CD4-positive, alpha-beta memory T cell (primary cell): ENCODE data around the gene TAS2R31. TPM values are rescaled to one million over a fixed set of nuclear protein-coding genes. Genes with fewer than 3 reads are reported as not detected.
"Not testable (repeated sequence)": the region's sequence is repeated elsewhere in the genome, so short reads cannot be mapped to it uniquely, and the experiment has no call there.

Experiments
- CTCF ChIA-PET: fragments of 350-600 bp; sonication (Branson Sonifier 250); formaldehyde crosslinking; loops from one replicate; lab custom pipeline; 2021; ENCODE audit warnings: inconsistent platforms; ENCODE audit not compliant: partially characterized antibody; lab: Charles Lee
- POLR2A ChIA-PET: fragments of 350-600 bp; sonication (Branson Sonifier 250); formaldehyde crosslinking; loops from one replicate; lab custom pipeline; 2021; ENCODE audit not compliant: partially characterized antibody; lab: Charles Lee
- DNase-seq, 5 donors: peaks; one replicate each; pipeline versions ENCODE4 v3.0.0 to v3.0.0-alpha.2; 2020 to 2022; ENCODE audit warnings: mixed read lengths in 1 of 5
- H3K27ac ChIP-seq: one replicate; pipeline ENCODE4 v1.7.0; 2013; ENCODE audit warnings: low read depth, low read length
- H3K27me3 ChIP-seq: 2 replicates; pipeline ENCODE4 v1.7.0; 2013; ENCODE audit warnings: mild to moderate bottlenecking, low read length, moderate library complexity; ENCODE audit not compliant: insufficient read depth
- H3K36me3 ChIP-seq: 2 replicates; pipeline ENCODE4 v1.7.0; 2013; ENCODE audit warnings: mild to moderate bottlenecking, low read length, moderate library complexity; ENCODE audit not compliant: insufficient read depth
- H3K4me1 ChIP-seq: 2 replicates; pipeline ENCODE4 v1.7.0; 2013; ENCODE audit warnings: mild to moderate bottlenecking, low read length, moderate library complexity; ENCODE audit not compliant: insufficient read depth
- H3K4me3 ChIP-seq, 2 donors: one replicate each; pipeline ENCODE4 v1.7.0; 2013; ENCODE audit warnings: low read length in 2 of 2, mild to moderate bottlenecking in 1 of 2
- H3K9me3 ChIP-seq, 2 donors: one replicate each; pipeline ENCODE4 v1.7.0; 2013; ENCODE audit warnings: low read length in 2 of 2, control low read depth in 1 of 2; ENCODE audit not compliant: control insufficient read depth in 1 of 2
- H3K27ac Mint-ChIP-seq, 7 donors: one replicate each; pipeline ENCODE4 v1.8.0; 2020 to 2021; ENCODE audit warnings: mixed read lengths in 7 of 7, mild to moderate bottlenecking in 6 of 7, inconsistent platforms in 3 of 7, moderate library complexity in 3 of 7
- H3K27me3 Mint-ChIP-seq, 2 donors: one replicate each; pipeline ENCODE4 v1.8.0; 2020 to 2021; ENCODE audit warnings: mixed read lengths in 2 of 2
- H3K36me3 Mint-ChIP-seq, 2 donors: one replicate each; pipeline ENCODE4 v1.8.0; 2020 to 2021; ENCODE audit warnings: mixed read lengths in 2 of 2, inconsistent platforms in 1 of 2, mild to moderate bottlenecking in 1 of 2
- H3K4me1 Mint-ChIP-seq, 4 donors: one replicate each; pipeline ENCODE4 v1.8.0; 2020 to 2021; ENCODE audit warnings: mixed read lengths in 4 of 4, mild to moderate bottlenecking in 1 of 4
- H3K4me3 Mint-ChIP-seq, 8 donors: one replicate each; pipeline ENCODE4 v1.8.0; 2020 to 2021; ENCODE audit warnings: mixed read lengths in 8 of 8, mild to moderate bottlenecking in 7 of 8, moderate library complexity in 6 of 8, inconsistent platforms in 3 of 8
- H3K9me3 Mint-ChIP-seq, 8 donors: one replicate each; pipeline ENCODE4 v1.8.0; 2020 to 2021; ENCODE audit warnings: mixed read lengths in 8 of 8, mild to moderate bottlenecking in 5 of 8, inconsistent platforms in 3 of 8, moderate library complexity in 1 of 8
- intact Hi-C: fragments of 100-400 bp; cut with micrococcal nuclease; formaldehyde crosslinking; loops from one replicate; pipeline ENCODE4 v1.15.1; 2023
- polyA plus RNA-seq, 2 donors: library from polyadenylated mRNA; unstranded; fragments of 300-500 nt; fragmentation: Illumina TruSeq; gene quantifications; one replicate each; pipeline ENCODE4 v1.2.3, GENCODE V29; 2021
- total RNA-seq, 2 experiments: library from RNA; stranded (reverse); gene quantifications; one replicate each; pipeline ENCODE4 v1.2.3, GENCODE V29; 2021

TAS2R31 gene
- total and polyA plus RNA-seq, 4 experiments from 2014 or later = 3.1 to 3.2 TPM; not detected in 2

- H3K4me3 Mint-ChIP-seq = no peak overlapping the region
- no peaks in the 10 kb centered on the region for H3K27me3 ChIP-seq
- no peak overlapping the region for H3K27ac ChIP-seq
- no peaks in the 10 kb centered on the region for H3K9me3 ChIP-seq
- intact Hi-C loops = loop anchor here (1.0 kb wide), 1 partner anchor 26 kb away; no protein-coding TSS in a partner anchor
- H3K4me1 Mint-ChIP-seq = peaks cover 0 to 16% (median 6%) of the 10 kb centered on the region in 4 donors
- DNase-seq = no peak
- ChIA-PET CTCF (no interaction called here), POLR2A (no interaction called here)
- H3K9me3 Mint-ChIP-seq = peaks cover 0 to 5% (median 0%) of the 10 kb centered on the region in 8 donors
- no peaks in the 10 kb centered on the region for H3K4me1 ChIP-seq
- no peak overlapping the region for H3K4me3 ChIP-seq
- H3K36me3 Mint-ChIP-seq = peaks cover 38 to 62% of the 10 kb centered on the region in 2 donors
- no peaks in the 10 kb centered on the region for H3K27me3 Mint-ChIP-seq
- H3K27ac Mint-ChIP-seq = no peak overlapping the region
- no peaks in the 10 kb centered on the region for H3K36me3 ChIP-seq
Measured at GRCh38 chr12:11039171-11039570, 8.0 kb upstream of the TAS2R31 start.

- H3K36me3 ChIP-seq, intact Hi-C loops, CTCF ChIA-PET, H3K4me1 Mint-ChIP-seq, H3K4me3 ChIP-seq, H3K9me3 ChIP-seq, POLR2A ChIA-PET, H3K27me3 Mint-ChIP-seq, H3K27me3 ChIP-seq, H3K27ac ChIP-seq, H3K4me3 Mint-ChIP-seq, H3K4me1 ChIP-seq, H3K9me3 Mint-ChIP-seq, H3K27ac Mint-ChIP-seq, DNase-seq: not testable (repeated sequence)
- H3K36me3 Mint-ChIP-seq = peaks cover 24 to 48% of the 10 kb centered on the region in 2 donors
Measured at GRCh38 chr12:11033959-11034358, 2.8 kb upstream of the TAS2R31 start.

- no peak for DNase-seq
- Histone ChIP-seq H3K36me3 (no peaks in the 10 kb centered on the region), H3K4me3 (no peak overlapping the region), H3K9me3 (no peaks in the 10 kb centered on the region), H3K4me1 (no peaks in the 10 kb centered on the region), H3K27ac (no peak overlapping the region), H3K27me3 (no peaks in the 10 kb centered on the region)
- H3K27me3 Mint-ChIP-seq = no peaks in the 10 kb centered on the region
- no peak overlapping the region for H3K27ac Mint-ChIP-seq
- ChIA-PET CTCF (no interaction called here), POLR2A (no interaction called here)
- H3K9me3 Mint-ChIP-seq = peaks cover 0 to 6% (median 4%) of the 10 kb centered on the region in 8 donors
- peaks cover 0 to 8% (median 3%) of the 10 kb centered on the region in 4 donors for H3K4me1 Mint-ChIP-seq
- intact Hi-C loops = no loop called here
- no peak overlapping the region for H3K4me3 Mint-ChIP-seq
- H3K36me3 Mint-ChIP-seq = peaks cover 36 to 52% of the 10 kb centered on the region in 2 donors
Measured at GRCh38 chr12:11026118-11026517, 5.1 kb downstream of the TAS2R31 start.

GRCh38 chr12:11023387-11023786 is 7.8 kb downstream of the TAS2R31 start:
- ChIA-PET CTCF (no interaction called here), POLR2A (no interaction called here)
- no peak overlapping the region for H3K27ac Mint-ChIP-seq
- H3K4me3 ChIP-seq = no peak overlapping the region
- no peaks in the 10 kb centered on the region for H3K4me1 ChIP-seq
- H3K27ac ChIP-seq = no peak overlapping the region
- no peak overlapping the region for H3K4me3 Mint-ChIP-seq
- intact Hi-C loops = no loop called here
- peaks cover 0 to 8% (median 3%) of the 10 kb centered on the region in 4 donors for H3K4me1 Mint-ChIP-seq
- no peaks in the 10 kb centered on the region for H3K27me3 ChIP-seq
- no peaks in the 10 kb centered on the region for H3K36me3 ChIP-seq
- H3K9me3 Mint-ChIP-seq = peaks cover 0 to 6% (median 4%) of the 10 kb centered on the region in 8 donors
- no peak for DNase-seq
- H3K9me3 ChIP-seq = no peaks in the 10 kb centered on the region
- peaks cover 30 to 42% of the 10 kb centered on the region in 2 donors for H3K36me3 Mint-ChIP-seq
- H3K27me3 Mint-ChIP-seq = no peaks in the 10 kb centered on the region

- Histone ChIP-seq H3K27ac (no peak within 1 kb of the TSS), H3K27me3 (no peaks in the 10 kb centered on the region), H3K9me3 (no peaks in the 10 kb centered on the region), H3K4me1 (no peaks in the 10 kb centered on the region), H3K36me3 (no peaks in the 10 kb centered on the region), H3K4me3 (no peak within 1 kb of the TSS)
- Mint-ChIP-seq H3K27me3 (no peaks in the 10 kb centered on the region), H3K36me3 (peaks cover 25 to 34% of the 10 kb centered on the region in 2 donors), H3K27ac (no peak within 1 kb of the TSS), H3K4me1 (peaks cover 0 to 8% (median 3%) of the 10 kb centered on the region in 4 donors), H3K4me3 (no peak within 1 kb of the TSS), H3K9me3 (peaks cover 0 to 6% (median 4%) of the 10 kb centered on the region in 8 donors)
- POLR2A ChIA-PET = no interaction called here
- intact Hi-C loops = no loop called here
- DNase-seq = no peak
- CTCF ChIA-PET = interaction anchor here (1.0 kb wide), 1 partner anchor 56 kb away, joined by 3 read pairs; no protein-coding TSS in a partner anchor
Measured at GRCh38 chr12:11022520-11022919, 8.7 kb downstream of the TAS2R31 start, which contains the start of gene TAS2R19. Gene TAS2R19 (minus strand): TSS chr12:11022620. CDS start chr12:11022571, 49 bp downstream.

GRCh38 chr12:11016937-11017336 is 14.3 kb downstream of the TAS2R31 start:
- no peaks in the 10 kb centered on the region for H3K9me3 Mint-ChIP-seq
- no peak overlapping the region for H3K27ac Mint-ChIP-seq
- Histone ChIP-seq H3K9me3 (no peaks in the 10 kb centered on the region), H3K36me3 (no peaks in the 10 kb centered on the region), H3K4me1 (no peaks in the 10 kb centered on the region), H3K27ac (no peak overlapping the region), H3K27me3 (no peaks in the 10 kb centered on the region), H3K4me3 (no peak overlapping the region)
- no peak for DNase-seq
- intact Hi-C loops = no loop called here
- peaks cover 16 to 26% of the 10 kb centered on the region in 2 donors for H3K36me3 Mint-ChIP-seq
- POLR2A ChIA-PET = no interaction called here
- CTCF ChIA-PET = no interaction called here
- no peak overlapping the region for H3K4me3 Mint-ChIP-seq
- no peaks in the 10 kb centered on the region for H3K27me3 Mint-ChIP-seq
- H3K4me1 Mint-ChIP-seq = peaks cover 0 to 3% (median 2%) of the 10 kb centered on the region in 4 donors

- H3K4me3 ChIP-seq = no peak overlapping the region
- Mint-ChIP-seq H3K9me3 (no peaks in the 10 kb centered on the region), H3K4me1 (peaks cover 0 to 3% (median 1%) of the 10 kb centered on the region in 4 donors), H3K27me3 (no peaks in the 10 kb centered on the region), H3K27ac (no peak overlapping the region), H3K4me3 (no peak overlapping the region), H3K36me3 (peaks cover 14 to 20% of the 10 kb centered on the region in 2 donors)
- no peak for DNase-seq
- H3K4me1 ChIP-seq = no peaks in the 10 kb centered on the region
- H3K36me3 ChIP-seq = no peaks in the 10 kb centered on the region
- intact Hi-C loops = no loop called here
- no peaks in the 10 kb centered on the region for H3K9me3 ChIP-seq
- POLR2A ChIA-PET = no interaction called here
- no peaks in the 10 kb centered on the region for H3K27me3 ChIP-seq
- CTCF ChIA-PET = no interaction called here
- no peak overlapping the region for H3K27ac ChIP-seq
Measured at GRCh38 chr12:11015775-11016430, 15.3 kb downstream of the TAS2R31 start.
